GM19438 (cell line): Measurements from ENCODE around the gene RNF227.
"Not testable (repeated sequence)": the region's sequence is repeated elsewhere in the genome, so short reads cannot be mapped to it uniquely, and the experiment has no call there.

Experiments used
- ATAC-seq: cut with Tn5 transposase; IDR thresholded peaks from one replicate; pipeline ENCODE4 v1.9.1; 2021; ENCODE audit warnings: low read depth; ENCODE audit not compliant: unreplicated experiment

RNF227 gene

DNA sequence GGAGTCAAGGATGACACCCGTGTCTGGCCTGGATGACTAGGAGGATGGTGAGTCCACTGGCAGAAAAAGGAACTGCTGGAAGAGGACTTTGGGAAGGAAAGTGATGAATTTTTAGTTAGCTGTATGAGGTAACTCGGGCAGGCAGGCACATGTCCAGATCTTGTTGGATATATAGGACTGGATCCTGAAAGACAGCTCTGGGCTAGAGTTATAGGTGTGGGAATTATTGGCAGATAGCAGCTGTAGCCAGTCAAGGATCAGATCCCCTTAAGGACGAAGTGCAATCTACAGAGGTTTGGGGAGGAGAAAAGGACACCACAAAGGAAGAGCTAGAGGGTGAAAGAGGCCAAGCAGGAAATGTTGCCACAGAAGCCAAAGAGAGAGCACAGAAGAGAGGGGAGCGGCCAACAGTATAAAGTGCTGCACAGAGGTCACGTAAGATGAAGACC is 48.2 kb downstream of the RNF227 start:
- no peak for ATAC-seq

DNA sequence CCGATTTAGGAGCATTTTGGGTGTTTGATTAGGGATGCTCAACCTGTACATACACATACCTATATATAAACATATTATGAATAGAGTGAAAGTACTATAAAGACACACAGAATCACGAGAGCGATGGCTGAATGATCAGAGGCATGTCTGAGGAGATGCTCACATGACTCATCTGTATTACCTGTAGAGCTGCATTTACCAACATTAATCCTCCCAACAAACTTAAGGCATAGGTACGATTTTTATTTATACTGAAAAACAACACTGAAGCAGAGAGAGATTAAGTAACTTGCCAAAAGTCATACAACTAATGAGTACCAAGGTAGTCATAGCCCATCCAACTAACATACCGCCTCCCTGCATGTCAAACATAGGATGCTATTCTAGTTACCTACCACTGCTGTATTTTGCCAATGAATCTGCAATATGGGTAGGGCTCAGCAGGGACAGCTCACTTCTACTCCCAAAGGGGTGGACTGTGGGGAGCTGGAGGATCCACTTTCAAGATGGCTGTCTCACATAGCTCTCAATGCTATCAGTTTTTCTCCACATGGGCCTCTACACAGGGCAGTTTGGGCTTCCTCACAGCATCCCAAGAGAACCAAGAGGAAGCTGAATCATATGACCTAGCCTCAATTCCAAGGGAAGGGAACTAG is 51.0 kb downstream of the RNF227 start:
- ATAC-seq: no peak

GRCh38 chr17:7864384-7864783 is 51.7 kb downstream of the RNF227 start:
- ATAC-seq: not testable (repeated sequence)
